ENCODE results near the gene TANGO2. TPM values are rescaled to one million over a fixed set of nuclear protein-coding genes. Genes with fewer than 3 reads are reported as not detected.

Gene TANGO2
- polyA plus RNA-seq, 1 of the 3 experiments (the other 2 are of a cell fraction): 20.7 TPM

DNA sequence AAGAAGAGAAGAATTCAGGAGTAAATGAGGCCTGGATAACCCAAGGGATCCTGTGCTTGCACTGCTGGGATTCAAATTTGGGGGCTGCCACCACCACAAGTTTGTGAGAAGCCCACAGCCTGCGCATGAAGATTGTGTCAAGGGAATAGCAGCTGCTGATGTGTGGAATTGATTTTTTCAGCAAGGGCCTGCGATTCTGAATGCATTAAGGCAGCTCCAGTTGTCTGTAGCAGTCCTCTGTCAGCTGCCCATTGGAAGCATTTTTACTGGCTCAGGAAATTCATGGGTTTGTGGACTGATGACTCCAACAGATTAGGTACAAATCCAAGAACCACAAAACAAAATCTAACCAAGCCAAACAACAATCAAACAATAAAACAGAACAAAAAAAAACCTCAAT is 18.3 kb upstream of the TANGO2 start:
- Histone ChIP-seq H3K4me1 (ENCODE audit: control insufficient read depth in 1 of 2, insufficient read depth in 2 of 2, low read depth in 1 of 2, low read length in 1 of 2) (peaks cover 0 to 55% of the 10 kb centered on the region in 2 experiments; a peak in 2 of 4 replicates), H3K27ac (ENCODE audit: low read depth in 2 of 2, low read length in 1 of 2) (peak overlapping the region in 1 of 2 experiments; percentile 84; a peak in 2 of 4 replicates), H3K9ac (no peak overlapping the region), H3K4me2 (no peak overlapping the region), H3K79me2 (ENCODE audit: insufficient read depth) (no peaks in the 10 kb centered on the region), H4K20me1 (ENCODE audit: insufficient read depth) (no peaks in the 10 kb centered on the region), H3F3A (replicated peaks; ENCODE audit: insufficient read depth) (no peaks in the 10 kb centered on the region), H3K36me3 (replicated peaks in 1 of 2; ENCODE audit: control insufficient read depth in 1 of 2, insufficient read depth in 2 of 2, low read length in 1 of 2) (peaks cover 0 to 10% of the 10 kb centered on the region in 2 experiments), H3K9me3 (peaks cover 16% of the 10 kb centered on the region; the same call in 1 of the 2 replicates), H3K27me3 (ENCODE audit: insufficient read depth) (no peaks in the 10 kb centered on the region), H2AFZ (ENCODE audit: low read depth) (no peak overlapping the region), H3K4me3 (ENCODE audit: low read depth in 2 of 2, low read length in 1 of 2) (no peak overlapping the region), H3K9me2 (no peaks in the 10 kb centered on the region)
- WGBS (ENCODE audit: low lambda C conversion rate): 48% methylated on average over 2 of the region's 2 CpGs
- TF ChIP-seq NFIC (IDR thresholded peaks at IDR 0.05; ENCODE audit: borderline replicate concordance) (no peak), RXRA (IDR thresholded peaks at IDR 0.05; ENCODE audit: borderline replicate concordance, low read depth) (no peak), FOXJ3 (CRISPR knock-in tag; IDR thresholded peaks at IDR 0.05) (no peak), YY1 (IDR thresholded peaks at IDR 0.05; ENCODE audit: low read depth) (no peak), EZH2phosphoT487 (IDR thresholded peaks at IDR 0.05; ENCODE audit: borderline replicate concordance, low read depth) (no peak)
- no peak for DNase-seq
- CTCF ChIA-PET: interaction anchor here (3.7 to 5.0 kb wide), 2 partner anchors 11 to 32 kb away, joined by 12 to 31 read pairs; no protein-coding TSS in a partner anchor
- POLR2A ChIA-PET: interaction anchor here (1.1 kb wide), 1 partner anchor 18 kb away, joined by 3 read pairs; the partner anchor contains the start of gene TANGO2

DNA sequence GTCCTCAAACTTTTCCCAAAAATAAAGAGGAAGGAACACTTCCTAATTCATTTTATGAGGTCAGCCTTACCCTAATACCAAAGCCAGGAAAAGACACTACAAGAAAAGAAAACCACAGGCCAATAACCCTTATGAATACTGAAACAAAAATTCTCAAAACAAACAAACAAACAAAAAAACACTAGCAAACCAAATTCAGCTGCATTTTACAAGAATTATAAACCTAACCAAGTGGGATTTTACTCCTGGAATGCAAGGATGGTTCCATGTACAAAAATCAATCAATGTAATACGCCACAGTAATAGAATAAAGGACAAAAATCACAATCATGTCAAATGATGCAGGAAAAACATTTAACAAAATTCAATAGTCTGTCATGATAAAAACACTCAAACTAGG is 17.6 kb upstream of the TANGO2 start:
- no peak for DNase-seq
- 69% methylated on average over 1 of the region's 1 CpG for WGBS (ENCODE audit: low lambda C conversion rate)
- no peaks in the 10 kb centered on the region for H4K20me1 ChIP-seq (ENCODE audit: insufficient read depth)
- no peak overlapping the region for H3K4me3 ChIP-seq (ENCODE audit: low read depth in 2 of 2, low read length in 1 of 2)
- no peak overlapping the region for H3K4me2 ChIP-seq
- H3K9me3 ChIP-seq: peaks cover 16% of the 10 kb centered on the region; the same call in 1 of the 2 replicates
- no peak overlapping the region for H3K9ac ChIP-seq
- TF ChIP-seq RXRA (IDR thresholded peaks at IDR 0.05; ENCODE audit: borderline replicate concordance, low read depth) (no peak), MXI1 (IDR thresholded peaks at IDR 0.05; ENCODE audit: low read depth, low read length) (no peak), TAF1 (IDR thresholded peaks at IDR 0.05; ENCODE audit: borderline replicate concordance, low read depth, low read length) (no peak), GATA2 (CRISPR knock-in tag; IDR thresholded peaks at IDR 0.05) (no peak), NRF1 (IDR thresholded peaks at IDR 0.05; ENCODE audit: low read depth, low read length) (no peak), ELF1 (IDR thresholded peaks at IDR 0.05) (no peak), PBX3 (IDR thresholded peaks at IDR 0.05) (no peak), FOSL2 (IDR thresholded peaks at IDR 0.05; ENCODE audit: borderline replicate concordance, low read depth) (no peak), RAD21 (IDR thresholded peaks at IDR 0.05; ENCODE audit: low read length) (no peak), CHD2 (IDR thresholded peaks at IDR 0.05; ENCODE audit: low read length, partially characterized antibody) (no peak), USF1 (IDR thresholded peaks at IDR 0.05; ENCODE audit: borderline replicate concordance, low read depth) (no peak), NFIC (IDR thresholded peaks at IDR 0.05; ENCODE audit: borderline replicate concordance) (no peak), POLR2AphosphoS5 (IDR thresholded peaks at IDR 0.05; ENCODE audit: low read depth, low read length) (no peak)
- TF ChIP-seq, protein P1, sequence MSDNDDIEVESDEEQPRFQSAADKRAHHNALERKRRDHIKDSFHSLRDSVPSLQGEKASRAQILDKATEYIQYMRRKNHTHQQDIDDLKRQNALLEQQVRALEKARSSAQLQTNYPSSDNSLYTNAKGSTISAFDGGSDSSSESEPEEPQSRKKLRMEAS (IDR thresholded peaks at IDR 0.05; ENCODE audit: low read depth): no peak
- TF ChIP-seq, protein P2, sequence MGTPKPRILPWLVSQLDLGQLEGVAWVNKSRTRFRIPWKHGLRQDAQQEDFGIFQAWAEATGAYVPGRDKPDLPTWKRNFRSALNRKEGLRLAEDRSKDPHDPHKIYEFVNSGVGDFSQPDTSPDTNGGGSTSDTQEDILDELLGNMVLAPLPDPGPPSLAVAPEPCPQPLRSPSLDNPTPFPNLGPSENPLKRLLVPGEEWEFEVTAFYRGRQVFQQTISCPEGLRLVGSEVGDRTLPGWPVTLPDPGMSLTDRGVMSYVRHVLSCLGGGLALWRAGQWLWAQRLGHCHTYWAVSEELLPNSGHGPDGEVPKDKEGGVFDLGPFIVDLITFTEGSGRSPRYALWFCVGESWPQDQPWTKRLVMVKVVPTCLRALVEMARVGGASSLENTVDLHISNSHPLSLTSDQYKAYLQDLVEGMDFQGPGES (IDR thresholded peaks at IDR 0.05; ENCODE audit: low read depth, low read length): no peak
- TF ChIP-seq, protein P3, sequence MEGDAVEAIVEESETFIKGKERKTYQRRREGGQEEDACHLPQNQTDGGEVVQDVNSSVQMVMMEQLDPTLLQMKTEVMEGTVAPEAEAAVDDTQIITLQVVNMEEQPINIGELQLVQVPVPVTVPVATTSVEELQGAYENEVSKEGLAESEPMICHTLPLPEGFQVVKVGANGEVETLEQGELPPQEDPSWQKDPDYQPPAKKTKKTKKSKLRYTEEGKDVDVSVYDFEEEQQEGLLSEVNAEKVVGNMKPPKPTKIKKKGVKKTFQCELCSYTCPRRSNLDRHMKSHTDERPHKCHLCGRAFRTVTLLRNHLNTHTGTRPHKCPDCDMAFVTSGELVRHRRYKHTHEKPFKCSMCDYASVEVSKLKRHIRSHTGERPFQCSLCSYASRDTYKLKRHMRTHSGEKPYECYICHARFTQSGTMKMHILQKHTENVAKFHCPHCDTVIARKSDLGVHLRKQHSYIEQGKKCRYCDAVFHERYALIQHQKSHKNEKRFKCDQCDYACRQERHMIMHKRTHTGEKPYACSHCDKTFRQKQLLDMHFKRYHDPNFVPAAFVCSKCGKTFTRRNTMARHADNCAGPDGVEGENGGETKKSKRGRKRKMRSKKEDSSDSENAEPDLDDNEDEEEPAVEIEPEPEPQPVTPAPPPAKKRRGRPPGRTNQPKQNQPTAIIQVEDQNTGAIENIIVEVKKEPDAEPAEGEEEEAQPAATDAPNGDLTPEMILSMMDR (IDR thresholded peaks at IDR 0.05): no peak
- H2AFZ ChIP-seq (ENCODE audit: low read depth): no peak overlapping the region
- ChIA-PET POLR2A (no interaction called here), CTCF (interaction anchor here (1.3 to 5.0 kb wide), 3 partner anchors 11 to 32 kb away, joined by 3 to 31 read pairs (median 12); no protein-coding TSS in a partner anchor)
- no peaks in the 10 kb centered on the region for H3K27me3 ChIP-seq (ENCODE audit: insufficient read depth)
- H3K79me2 ChIP-seq (ENCODE audit: insufficient read depth): no peaks in the 10 kb centered on the region
- H3K4me1 ChIP-seq (ENCODE audit: control insufficient read depth in 1 of 2, insufficient read depth in 2 of 2, low read depth in 1 of 2, low read length in 1 of 2): peaks cover 0 to 55% of the 10 kb centered on the region in 2 experiments; a peak in 2 of 4 replicates
- H3F3A ChIP-seq (replicated peaks; ENCODE audit: insufficient read depth): no peaks in the 10 kb centered on the region
- H3K27ac ChIP-seq (ENCODE audit: low read depth in 2 of 2, low read length in 1 of 2): peak overlapping the region in 1 of 2 experiments; percentile 84; a peak in 1 of 4 replicates
- H3K9me2 ChIP-seq: no peaks in the 10 kb centered on the region
- H3K36me3 ChIP-seq (replicated peaks in 1 of 2; ENCODE audit: control insufficient read depth in 1 of 2, insufficient read depth in 2 of 2, low read length in 1 of 2): peaks cover 0 to 10% of the 10 kb centered on the region in 2 experiments
